ENCODE data around the gene TFB1M. TPM values are rescaled to one million over a fixed set of nuclear protein-coding genes. Genes with fewer than 3 reads are reported as not detected.

The TFB1M gene
- total and polyA plus RNA-seq, 9 of the 15 experiments (the other 6 are each of a cell fraction or from before 2014, with no cell fraction given), result 34.6 to 145 (median 40.4) TPM

DNA sequence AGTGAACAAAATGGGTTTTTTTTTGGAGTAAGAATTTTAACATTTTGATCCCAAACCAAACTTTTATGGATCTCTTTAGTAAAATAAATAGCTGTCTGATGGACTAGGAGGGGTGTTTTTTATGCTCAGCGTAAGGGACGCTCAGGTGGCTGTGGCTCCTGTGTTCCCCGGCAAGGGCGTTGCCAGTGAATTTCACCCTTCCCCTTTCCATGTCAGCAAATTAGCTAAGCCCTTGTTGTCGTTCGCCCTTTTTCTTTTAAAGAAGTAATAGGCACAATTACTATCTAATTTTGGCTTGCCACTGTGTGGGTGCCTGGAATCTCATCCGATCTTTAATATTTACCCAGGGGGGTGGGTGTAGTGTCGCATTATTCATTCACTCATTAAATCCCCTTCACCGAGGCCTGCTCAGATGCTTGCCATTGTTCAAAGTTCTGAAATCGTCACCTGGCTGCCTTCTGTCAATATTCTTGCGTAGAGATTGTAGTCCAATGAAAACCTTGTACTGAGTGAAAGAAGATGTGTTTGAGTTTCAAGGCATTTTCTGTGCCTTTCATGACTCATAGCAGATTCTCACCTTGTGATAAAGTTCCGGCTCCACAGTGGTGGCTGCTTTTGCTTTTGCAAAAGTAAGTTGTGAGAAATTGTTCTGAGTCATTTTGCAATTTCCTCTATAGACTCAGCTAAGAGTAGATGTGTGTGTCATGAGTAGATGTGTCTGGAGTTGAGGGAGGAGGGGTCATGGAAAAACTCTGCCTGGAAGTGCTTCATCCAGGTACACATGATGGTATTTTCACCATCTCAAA lies 90.4 kb downstream of the TFB1M start (continued):
- TF ChIP-seq E2F1 (CRISPR knock-in tag; IDR thresholded peaks at IDR 0.05), result no peak
- TF ChIP-seq, protein P1, sequence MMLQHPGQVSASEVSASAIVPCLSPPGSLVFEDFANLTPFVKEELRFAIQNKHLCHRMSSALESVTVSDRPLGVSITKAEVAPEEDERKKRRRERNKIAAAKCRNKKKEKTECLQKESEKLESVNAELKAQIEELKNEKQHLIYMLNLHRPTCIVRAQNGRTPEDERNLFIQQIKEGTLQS (IDR thresholded peaks at IDR 0.05), result peak; percentile 36; the same call in 1 of the 2 replicates
- TF ChIP-seq, protein P1 (CRISPR knock-in tag; conservative IDR thresholded peaks at IDR 0.05), result no peak

GRCh38 chr6:155222506-155222905 lies 91.8 kb downstream of the TFB1M start:
- FAIRE-seq, result peak; percentile 72
- POLR2A ChIA-PET, result interaction anchor here (0.8 to 2.1 kb wide), 3 partner anchors 13 to 93 kb away, joined by 3 to 9 read pairs (median 4); no protein-coding TSS in a partner anchor
- TF ChIP-seq ADNP (tag; IDR thresholded peaks at IDR 0.05) (no peak), ZNF586 (CRISPR knock-in tag; conservative IDR thresholded peaks at IDR 0.05) (no peak), ARID3A (IDR thresholded peaks at IDR 0.05; ENCODE audit: borderline replicate concordance, low read depth, low read length) (no peak), JUNB (CRISPR knock-in tag; conservative IDR thresholded peaks at IDR 0.05) (no peak), ZNF445 (CRISPR knock-in tag; IDR thresholded peaks at IDR 0.05; ENCODE audit: low read depth) (no peak)
- TF ChIP-seq, protein P2, sequence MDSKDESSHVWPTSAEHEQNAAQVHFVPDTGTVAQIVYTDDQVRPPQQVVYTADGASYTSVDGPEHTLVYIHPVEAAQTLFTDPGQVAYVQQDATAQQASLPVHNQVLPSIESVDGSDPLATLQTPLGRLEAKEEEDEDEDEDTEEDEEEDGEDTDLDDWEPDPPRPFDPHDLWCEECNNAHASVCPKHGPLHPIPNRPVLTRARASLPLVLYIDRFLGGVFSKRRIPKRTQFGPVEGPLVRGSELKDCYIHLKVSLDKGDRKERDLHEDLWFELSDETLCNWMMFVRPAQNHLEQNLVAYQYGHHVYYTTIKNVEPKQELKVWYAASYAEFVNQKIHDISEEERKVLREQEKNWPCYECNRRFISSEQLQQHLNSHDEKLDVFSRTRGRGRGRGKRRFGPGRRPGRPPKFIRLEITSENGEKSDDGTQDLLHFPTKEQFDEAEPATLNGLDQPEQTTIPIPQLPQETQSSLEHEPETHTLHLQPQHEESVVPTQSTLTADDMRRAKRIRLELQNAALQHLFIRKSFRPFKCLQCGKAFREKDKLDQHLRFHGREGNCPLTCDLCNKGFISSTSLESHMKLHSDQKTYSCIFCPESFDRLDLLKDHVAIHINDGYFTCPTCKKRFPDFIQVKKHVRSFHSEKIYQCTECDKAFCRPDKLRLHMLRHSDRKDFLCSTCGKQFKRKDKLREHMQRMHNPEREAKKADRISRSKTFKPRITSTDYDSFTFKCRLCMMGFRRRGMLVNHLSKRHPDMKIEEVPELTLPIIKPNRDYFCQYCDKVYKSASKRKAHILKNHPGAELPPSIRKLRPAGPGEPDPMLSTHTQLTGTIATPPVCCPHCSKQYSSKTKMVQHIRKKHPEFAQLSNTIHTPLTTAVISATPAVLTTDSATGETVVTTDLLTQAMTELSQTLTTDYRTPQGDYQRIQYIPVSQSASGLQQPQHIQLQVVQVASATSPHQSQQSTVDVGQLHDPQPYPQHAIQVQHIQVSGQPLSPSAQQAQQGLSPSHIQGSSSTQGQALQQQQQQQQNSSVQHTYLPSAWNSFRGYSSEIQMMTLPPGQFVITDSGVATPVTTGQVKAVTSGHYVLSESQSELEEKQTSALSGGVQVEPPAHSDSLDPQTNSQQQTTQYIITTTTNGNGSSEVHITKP (IDR thresholded peaks at IDR 0.05; ENCODE audit: partially characterized antibody), result no peak

More at GRCh38 chr6:155222506-155222905, 91.8 kb downstream of the TFB1M start:
- H2AFZ ChIP-seq (ENCODE audit: low read depth, low read length), result no peak overlapping the region
- intact Hi-C loops (cut with micrococcal nuclease), result no loop called here
- H3K9ac ChIP-seq (ENCODE audit: insufficient read depth in 1 of 2, low read depth in 2 of 2, low read length in 2 of 2), result no peak overlapping the region
- H3K4me3 ChIP-seq, result no peak overlapping the region
- H3K27ac ChIP-seq (ENCODE audit: extremely low read depth, low read depth, low read length), result no peak overlapping the region
- CTCF ChIA-PET (ENCODE audit: low intra/inter-chr PET ratio), result no interaction called here
- BruUV-seq (replicated peaks), result no TSS peak
- in situ Hi-C loops (cut with MboI), result no loop called here
- DNase-seq (ENCODE audit: extremely low read depth in 1 of 4, low spot score in 3 of 4) (no peak), ATAC-seq (no peak)
- H4K20me1 ChIP-seq (replicated peaks; ENCODE audit: control insufficient read depth, insufficient read depth, low read length), result no peaks in the 10 kb centered on the region
- no peaks in the 10 kb centered on the region for H3K36me3 ChIP-seq (ENCODE audit: control insufficient read depth, insufficient read depth, low read length)
- H3K9me1 ChIP-seq (ENCODE audit: control insufficient read depth, insufficient read depth, low read length), result no peaks in the 10 kb centered on the region
- H3K4me1 ChIP-seq (replicated peaks in 1 of 2; ENCODE audit: control insufficient read depth in 2 of 2, insufficient read depth in 2 of 2, low read length in 2 of 2), result no peaks in the 10 kb centered on the region
- peaks cover 54 to 59% of the 10 kb centered on the region in 2 experiments for H3K27me3 ChIP-seq (ENCODE audit: control insufficient read depth in 2 of 2, insufficient read depth in 2 of 2, low read length in 2 of 2)
- H3K4me2 ChIP-seq (ENCODE audit: insufficient read depth, low read length), result no peak overlapping the region
- 0% methylated on average over 4 of the region's 4 CpGs for WGBS (ENCODE audit: insufficient coverage, low coverage, missing lambda C conversion rate)
- H3K9me3 ChIP-seq (replicated peaks; ENCODE audit: control insufficient read depth, insufficient read depth, low read depth, low read length), result no peaks in the 10 kb centered on the region
- no peaks in the 10 kb centered on the region for H3K79me2 ChIP-seq (ENCODE audit: control insufficient read depth, insufficient read depth, low read length)
